ENCODE data around the gene KLHL1. TPM values are rescaled to one million over a fixed set of nuclear protein-coding genes. Genes with fewer than 3 reads are reported as not detected.
"Not testable (repeated sequence)": the region's sequence is repeated elsewhere in the genome, so short reads cannot be mapped to it uniquely, and the experiment has no call there.

The KLHL1 gene
- total RNA-seq (not detected), total RNA-seq (0 to 0.06 (median 0) reads per million in 29 experiments)
- total RNA-seq (2013), result not detected

- ATAC-seq (replicated peaks in 1 of 4), result no peak
- CTCF ChIA-PET, result no interaction called here
- DNase-seq, result no peak
- H3K4me1 Mint-ChIP-seq, result no peaks in the 10 kb centered on the region
- Histone ChIP-seq H3K9me3 (no peaks in the 10 kb centered on the region), H3K27ac (ENCODE audit: low read length) (no peak within 1 kb of the TSS), H3K36me3 (ENCODE audit: control insufficient read depth in 2 of 2, extremely low read depth in 1 of 2, insufficient read depth in 1 of 2, low read length in 1 of 2) (no peaks in the 10 kb centered on the region), H3K4me1 (ENCODE audit: control insufficient read depth in 1 of 2, extremely low read depth in 1 of 2, insufficient read depth in 2 of 2, low read length in 2 of 2) (no peaks in the 10 kb centered on the region), H3K4me3 (ENCODE audit: control insufficient read depth in 1 of 2, extremely low read depth in 1 of 2, low read length in 1 of 2) (no peak within 1 kb of the TSS), H3K27me3 (replicated peaks in 1 of 2; ENCODE audit: control insufficient read depth in 2 of 2, extremely low read depth in 1 of 2, insufficient read depth in 2 of 2, low read length in 1 of 2) (peaks cover 0 to 8% of the 10 kb centered on the region in 2 experiments)
- peaks cover 4 to 8% (median 7%) of the 10 kb centered on the region in 3 donors for H3K9me3 Mint-ChIP-seq
- 85% methylated on average over 9 of the region's 18 CpGs for WGBS (ENCODE audit: insufficient coverage)
- no peak within 1 kb of the TSS for H3K4me3 Mint-ChIP-seq
- H3K27me3 Mint-ChIP-seq, result peaks cover 0 to 4% of the 10 kb centered on the region in 2 donors
- no peak within 1 kb of the TSS for H3K27ac Mint-ChIP-seq
- no peaks in the 10 kb centered on the region for H3K36me3 Mint-ChIP-seq
- POLR2A ChIA-PET, result interaction anchor here in 1 of 2 donors (0.6 kb wide), 1 partner anchor 1168 kb away, joined by 4 read pairs; no protein-coding TSS in a partner anchor
Measured at GRCh38 chr13:70108356-70109105, at the start of gene KLHL1. Gene KLHL1, minus strand, starts transcription at chr13:70108452. Its CDS starts 753 bp downstream, at chr13:70107699.

DNA sequence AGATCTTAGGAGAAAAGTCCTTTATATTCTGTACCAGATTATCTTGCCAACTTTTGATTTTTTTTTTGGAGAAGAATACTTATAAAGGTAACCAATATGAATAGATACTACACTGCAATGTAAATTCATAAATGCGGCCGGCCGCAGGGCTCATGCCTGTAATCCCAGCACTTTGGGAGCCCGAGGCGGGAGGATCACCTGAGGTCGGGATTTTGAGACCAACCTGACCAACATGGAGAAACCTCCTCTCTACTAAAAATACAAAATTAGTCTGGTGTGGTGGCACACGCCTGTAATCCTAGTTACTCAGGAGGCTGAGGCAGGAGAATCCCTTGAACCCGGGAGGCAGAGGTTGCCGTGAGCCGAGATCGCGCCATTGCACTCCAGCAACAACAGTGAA, 34.4 kb upstream of the KLHL1 start:
- H3K9me3 Mint-ChIP-seq; H3K36me3 Mint-ChIP-seq; H3K27me3 ChIP-seq (replicated peaks in 1 of 2; ENCODE audit: control insufficient read depth in 2 of 2, extremely low read depth in 1 of 2, insufficient read depth in 2 of 2, low read length in 1 of 2); H3K4me3 ChIP-seq (ENCODE audit: control insufficient read depth in 1 of 2, extremely low read depth in 1 of 2, low read length in 1 of 2); POLR2A ChIA-PET; H3K4me1 Mint-ChIP-seq; H3K9me3 ChIP-seq; H3K4me1 ChIP-seq (ENCODE audit: control insufficient read depth in 1 of 2, extremely low read depth in 1 of 2, insufficient read depth in 2 of 2, low read length in 2 of 2); ATAC-seq (replicated peaks in 1 of 4); H3K4me3 Mint-ChIP-seq; DNase-seq; H3K27ac Mint-ChIP-seq; H3K36me3 ChIP-seq (ENCODE audit: control insufficient read depth in 2 of 2, extremely low read depth in 1 of 2, insufficient read depth in 1 of 2, low read length in 1 of 2); H3K27ac ChIP-seq (ENCODE audit: low read length); CTCF ChIA-PET; H3K27me3 Mint-ChIP-seq: not testable (repeated sequence)
- 79% methylated on average over 8 of the region's 12 CpGs for WGBS (ENCODE audit: insufficient coverage)

- H3K4me3 ChIP-seq (ENCODE audit: control insufficient read depth in 1 of 2, extremely low read depth in 1 of 2, low read length in 1 of 2), result no peak overlapping the region
- H3K27ac Mint-ChIP-seq, result no peak overlapping the region
- ATAC-seq (replicated peaks in 1 of 4) (no peak), DNase-seq (no peak)
- no peak overlapping the region for H3K27ac ChIP-seq (ENCODE audit: low read length)
- H3K36me3 ChIP-seq (ENCODE audit: control insufficient read depth in 2 of 2, extremely low read depth in 1 of 2, insufficient read depth in 1 of 2, low read length in 1 of 2), result no peaks in the 10 kb centered on the region
- H3K36me3 Mint-ChIP-seq, result no peaks in the 10 kb centered on the region
- POLR2A ChIA-PET, result no interaction called here
- no CpG with 5 or more reads among the region's 2 CpGs for WGBS (ENCODE audit: insufficient coverage)
- no peaks in the 10 kb centered on the region for H3K4me1 Mint-ChIP-seq
- no peaks in the 10 kb centered on the region for H3K27me3 Mint-ChIP-seq
- CTCF ChIA-PET, result no interaction called here
- no peaks in the 10 kb centered on the region for H3K9me3 ChIP-seq
- no peaks in the 10 kb centered on the region for H3K27me3 ChIP-seq (replicated peaks in 1 of 2; ENCODE audit: control insufficient read depth in 2 of 2, extremely low read depth in 1 of 2, insufficient read depth in 2 of 2, low read length in 1 of 2)
- peaks cover 13 to 19% (median 14%) of the 10 kb centered on the region in 3 donors for H3K9me3 Mint-ChIP-seq
- no peaks in the 10 kb centered on the region for H3K4me1 ChIP-seq (ENCODE audit: control insufficient read depth in 1 of 2, extremely low read depth in 1 of 2, insufficient read depth in 2 of 2, low read length in 2 of 2)
- no peak overlapping the region for H3K4me3 Mint-ChIP-seq
Measured at GRCh38 chr13:70128098-70128497, 19.8 kb upstream of the KLHL1 start.

- H3K4me3 Mint-ChIP-seq, result no peak overlapping the region
- ATAC-seq (replicated peaks in 1 of 4) (no peak), DNase-seq (no peak)
- WGBS (ENCODE audit: insufficient coverage), result no CpG with 5 or more reads among the region's 5 CpGs
- Histone ChIP-seq H3K27ac (ENCODE audit: low read length) (no peak overlapping the region), H3K4me1 (ENCODE audit: control insufficient read depth in 1 of 2, extremely low read depth in 1 of 2, insufficient read depth in 2 of 2, low read length in 2 of 2) (no peaks in the 10 kb centered on the region), H3K36me3 (ENCODE audit: control insufficient read depth in 2 of 2, extremely low read depth in 1 of 2, insufficient read depth in 1 of 2, low read length in 1 of 2) (no peaks in the 10 kb centered on the region), H3K27me3 (replicated peaks in 1 of 2; ENCODE audit: control insufficient read depth in 2 of 2, extremely low read depth in 1 of 2, insufficient read depth in 2 of 2, low read length in 1 of 2) (no peaks in the 10 kb centered on the region), H3K9me3 (no peaks in the 10 kb centered on the region), H3K4me3 (ENCODE audit: control insufficient read depth in 1 of 2, extremely low read depth in 1 of 2, low read length in 1 of 2) (no peak overlapping the region)
- H3K4me1 Mint-ChIP-seq, result no peaks in the 10 kb centered on the region
- ChIA-PET CTCF (no interaction called here), POLR2A (no interaction called here)
- peaks cover 10 to 23% (median 17%) of the 10 kb centered on the region in 3 donors for H3K9me3 Mint-ChIP-seq
- H3K27ac Mint-ChIP-seq, result no peak overlapping the region
- H3K36me3 Mint-ChIP-seq, result no peaks in the 10 kb centered on the region
- no peaks in the 10 kb centered on the region for H3K27me3 Mint-ChIP-seq
Measured at GRCh38 chr13:70125693-70126092, 17.4 kb upstream of the KLHL1 start.

DNA sequence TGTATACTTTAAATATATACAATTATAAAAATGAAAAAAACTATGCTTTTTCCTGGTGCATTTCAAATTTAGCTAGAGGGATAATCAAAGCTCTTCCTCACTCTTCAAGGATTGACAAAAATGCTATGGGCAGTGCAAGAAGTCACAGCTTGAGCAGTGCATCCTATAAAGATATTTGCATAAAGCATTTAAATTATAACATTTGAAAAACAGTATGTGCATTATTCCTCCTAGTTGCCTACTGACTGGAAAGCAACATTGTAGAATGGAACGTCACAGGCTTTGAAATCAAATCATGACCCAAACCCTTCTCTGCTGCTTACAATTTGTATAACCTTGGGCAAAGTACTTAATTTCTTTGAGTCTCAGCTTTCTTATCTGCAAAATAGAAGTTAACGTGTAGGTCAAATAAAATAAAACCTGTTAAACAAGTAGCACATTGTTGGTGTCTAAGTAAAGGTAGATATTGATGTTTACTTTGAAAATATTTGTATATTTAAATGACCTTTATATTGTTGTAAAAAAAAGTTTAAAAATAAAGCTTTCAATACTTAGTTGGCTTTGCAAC, 9.2 kb upstream of the KLHL1 start:
- Histone ChIP-seq H3K4me3 (ENCODE audit: control insufficient read depth in 1 of 2, extremely low read depth in 1 of 2, low read length in 1 of 2) (no peak overlapping the region), H3K27me3 (replicated peaks in 1 of 2; ENCODE audit: control insufficient read depth in 2 of 2, extremely low read depth in 1 of 2, insufficient read depth in 2 of 2, low read length in 1 of 2) (no peaks in the 10 kb centered on the region), H3K4me1 (ENCODE audit: control insufficient read depth in 1 of 2, extremely low read depth in 1 of 2, insufficient read depth in 2 of 2, low read length in 2 of 2) (no peaks in the 10 kb centered on the region), H3K36me3 (ENCODE audit: control insufficient read depth in 2 of 2, extremely low read depth in 1 of 2, insufficient read depth in 1 of 2, low read length in 1 of 2) (no peaks in the 10 kb centered on the region), H3K27ac (ENCODE audit: low read length) (no peak overlapping the region), H3K9me3 (no peaks in the 10 kb centered on the region)
- H3K9me3 Mint-ChIP-seq, result peaks cover 6 to 12% (median 8%) of the 10 kb centered on the region in 3 donors
- ATAC-seq (replicated peaks in 1 of 4) (no peak), DNase-seq (no peak)
- no peak overlapping the region for H3K27ac Mint-ChIP-seq
- ChIA-PET POLR2A (no interaction called here), CTCF (no interaction called here)
- H3K36me3 Mint-ChIP-seq, result no peaks in the 10 kb centered on the region
- no peak overlapping the region for H3K4me3 Mint-ChIP-seq
- H3K4me1 Mint-ChIP-seq, result no peaks in the 10 kb centered on the region
- WGBS (ENCODE audit: insufficient coverage), result no CpG with 5 or more reads among the region's 2 CpGs
- H3K27me3 Mint-ChIP-seq, result no peaks in the 10 kb centered on the region

DNA sequence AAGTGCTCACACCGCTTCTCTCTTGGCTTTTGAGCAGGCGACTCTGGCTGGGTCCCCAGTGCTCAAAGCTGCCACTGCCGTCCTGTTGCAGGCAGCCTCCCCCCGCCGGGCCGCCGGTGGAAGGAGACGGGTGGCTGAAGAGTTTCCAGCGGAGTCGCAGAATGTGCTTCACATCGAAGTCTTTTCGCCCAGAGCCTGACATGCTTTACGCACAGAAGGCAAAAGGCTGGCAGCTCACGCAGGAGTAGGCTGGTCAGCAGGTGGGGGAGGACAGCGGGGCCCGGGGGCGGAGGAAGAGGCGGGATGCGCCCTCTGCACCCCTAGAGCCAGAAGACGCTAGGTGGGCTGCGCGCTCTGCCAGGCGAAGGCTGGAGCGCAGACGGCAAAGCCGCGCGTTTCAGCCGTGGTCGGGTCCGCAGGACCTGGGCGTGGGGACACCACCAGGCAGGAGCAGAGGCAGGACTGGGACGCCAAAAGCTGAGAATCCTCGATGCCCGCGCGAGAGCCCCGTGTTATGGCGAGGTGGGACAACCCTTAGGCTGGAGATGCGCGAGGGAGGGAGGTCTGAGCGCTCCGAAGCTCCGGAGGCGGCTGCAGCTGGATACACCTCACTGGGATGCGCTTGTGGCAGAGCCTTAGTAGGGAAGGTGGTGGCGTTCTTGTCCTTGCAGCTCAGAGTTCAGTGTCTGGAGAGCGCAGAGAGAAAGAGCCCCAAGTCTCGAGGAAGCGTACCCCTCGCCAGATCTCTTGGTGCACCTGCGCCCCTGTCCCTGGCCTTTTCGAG, 562 bp downstream of the KLHL1 start, which contains the start of gene ATXN8OS:
TSS of gene ATXN8OS (plus strand) at position 329 of the 784 bp plus-strand sequence.
- WGBS (ENCODE audit: insufficient coverage), result 13% methylated on average over 50 of the region's 53 CpGs
- peaks cover 0 to 4% of the 10 kb centered on the region in 2 donors for H3K27me3 Mint-ChIP-seq
- ChIA-PET CTCF (no interaction called here), POLR2A (interaction anchor here in 1 of 2 donors (0.6 kb wide), 1 partner anchor 1167 kb away, joined by 4 read pairs; no protein-coding TSS in a partner anchor)
- Histone ChIP-seq H3K27ac (ENCODE audit: low read length) (no peak within 1 kb of the TSS), H3K27me3 (replicated peaks in 1 of 2; ENCODE audit: control insufficient read depth in 2 of 2, extremely low read depth in 1 of 2, insufficient read depth in 2 of 2, low read length in 1 of 2) (peaks cover 0 to 8% of the 10 kb centered on the region in 2 experiments), H3K36me3 (ENCODE audit: control insufficient read depth in 2 of 2, extremely low read depth in 1 of 2, insufficient read depth in 1 of 2, low read length in 1 of 2) (no peaks in the 10 kb centered on the region), H3K4me1 (ENCODE audit: control insufficient read depth in 1 of 2, extremely low read depth in 1 of 2, insufficient read depth in 2 of 2, low read length in 2 of 2) (no peaks in the 10 kb centered on the region), H3K9me3 (no peaks in the 10 kb centered on the region), H3K4me3 (ENCODE audit: control insufficient read depth in 1 of 2, extremely low read depth in 1 of 2, low read length in 1 of 2) (no peak within 1 kb of the TSS)
- DNase-seq (no peak), ATAC-seq (replicated peaks in 1 of 4) (no peak)
- H3K4me3 Mint-ChIP-seq, result no peak within 1 kb of the TSS
- no peaks in the 10 kb centered on the region for H3K4me1 Mint-ChIP-seq
- peaks cover 8 to 15% (median 11%) of the 10 kb centered on the region in 3 donors for H3K9me3 Mint-ChIP-seq
- no peaks in the 10 kb centered on the region for H3K36me3 Mint-ChIP-seq
- no peak within 1 kb of the TSS for H3K27ac Mint-ChIP-seq
